Liver (tissue), 9 donors: ENCODE data around the gene MED8. TPM values are rescaled to one million over a fixed set of nuclear protein-coding genes. Genes with fewer than 3 reads are reported as not detected.

Experiments
- DNase-seq: peaks from one replicate; pipeline ENCODE4 v3.0.0-alpha.2; 2017; ENCODE audit warnings: low spot score
- H3K27ac ChIP-seq, 2 donors: one replicate each; pipeline ENCODE4 v1.7.0; 2013; ENCODE audit warnings: inconsistent platforms in 2 of 2, low read length in 2 of 2, control low read depth in 1 of 2, low read depth in 1 of 2, mild to moderate bottlenecking in 1 of 2
- H3K27me3 ChIP-seq, 4 donors: one replicate each; pipeline versions ENCODE4 v1.6.1 to v1.7.0; 2013; ENCODE audit warnings: low read length in 3 of 4, inconsistent platforms in 1 of 4, mild to moderate bottlenecking in 1 of 4, moderate library complexity in 1 of 4; ENCODE audit not compliant: control insufficient read depth in 4 of 4, insufficient read depth in 4 of 4
- H3K36me3 ChIP-seq, 4 donors: one replicate each; pipeline versions ENCODE4 v1.6.1 to v1.7.0; 2013; ENCODE audit warnings: low read length in 3 of 4, mild to moderate bottlenecking in 3 of 4, low read depth in 1 of 4, moderate library complexity in 1 of 4; ENCODE audit not compliant: control insufficient read depth in 4 of 4, insufficient read depth in 3 of 4
- H3K4me1 ChIP-seq, 4 donors: one replicate each; pipeline versions ENCODE4 v1.6.1 to v1.7.0; 2013; ENCODE audit warnings: low read length in 3 of 4, mild to moderate bottlenecking in 3 of 4, moderate library complexity in 1 of 4; ENCODE audit not compliant: control insufficient read depth in 4 of 4, insufficient read depth in 4 of 4
- H3K4me3 ChIP-seq, 3 donors: one replicate each; pipeline versions ENCODE4 v1.6.1 to v1.7.0; 2013; ENCODE audit warnings: low read length in 3 of 3, control low read depth in 1 of 3, low read depth in 1 of 3, mild to moderate bottlenecking in 1 of 3
- H3K9ac ChIP-seq, 2 donors: one replicate each; pipeline ENCODE4 v1.7.0; 2013; ENCODE audit warnings: low read length in 2 of 2, mild to moderate bottlenecking in 2 of 2, moderate library complexity in 2 of 2, control low read depth in 1 of 2, low read depth in 1 of 2
- H3K9me3 ChIP-seq, 4 donors: one replicate each; pipeline versions ENCODE4 v1.6.1 to v1.7.0; 2013; ENCODE audit warnings: low read length in 3 of 4; ENCODE audit not compliant: control insufficient read depth in 4 of 4
- EGR1 ChIP-seq, 2 donors: IDR thresholded peaks; 2 replicates each; pipeline ENCODE4 v1.6.1; 2016 to 2018; ENCODE audit warnings: antibody characterized with exemption in 2 of 2, low read depth in 2 of 2
- FOXA1 ChIP-seq: IDR thresholded peaks from 2 replicates; pipeline ENCODE4 v1.6.1; 2016; ENCODE audit warnings: antibody characterized with exemption
- FOXA2 ChIP-seq: IDR thresholded peaks from 2 replicates; pipeline ENCODE4 v1.6.1; 2016; ENCODE audit warnings: antibody characterized with exemption
- GABPA ChIP-seq, 2 donors: IDR thresholded peaks in 1 of 2; conservative IDR thresholded peaks in 1 of 2; 2 replicates each; pipeline ENCODE4 v1.6.1; 2016; ENCODE audit warnings: antibody characterized with exemption in 2 of 2, mild to moderate bottlenecking in 1 of 2, moderate library complexity in 1 of 2
- HNF4A ChIP-seq, 2 donors: conservative IDR thresholded peaks; 2 replicates each; pipeline ENCODE4 v1.6.1; 2016; ENCODE audit warnings: antibody characterized with exemption in 2 of 2, mild to moderate bottlenecking in 2 of 2
- HNF4G ChIP-seq: IDR thresholded peaks from 2 replicates; pipeline ENCODE4 v1.6.1; 2016; ENCODE audit warnings: antibody characterized with exemption
- JUND ChIP-seq, 2 donors: IDR thresholded peaks; 2 replicates each; pipeline ENCODE4 v1.6.1; 2016; ENCODE audit warnings: antibody characterized with exemption in 2 of 2
- NR2F2 ChIP-seq: IDR thresholded peaks from 2 replicates; pipeline ENCODE4 v1.6.1; 2016; ENCODE audit warnings: antibody characterized with exemption
- RAD21 ChIP-seq, 2 donors: IDR thresholded peaks; 2 replicates each; pipeline ENCODE4 v1.6.1; 2016; ENCODE audit warnings: antibody characterized with exemption in 2 of 2, mild to moderate bottlenecking in 2 of 2
- RXRA ChIP-seq, 2 donors: IDR thresholded peaks; 2 replicates each; pipeline ENCODE4 v1.6.1; 2017 to 2018; ENCODE audit warnings: antibody characterized with exemption in 2 of 2, mild to moderate bottlenecking in 1 of 2
- SP1 ChIP-seq: IDR thresholded peaks from 2 replicates; pipeline ENCODE4 v1.6.1; 2018; ENCODE audit warnings: antibody characterized with exemption, mild to moderate bottlenecking
- TAF1 ChIP-seq: conservative IDR thresholded peaks from 2 replicates; pipeline ENCODE4 v1.6.1; 2016; ENCODE audit warnings: antibody characterized with exemption, mild to moderate bottlenecking
- YY1 ChIP-seq: IDR thresholded peaks from 2 replicates; pipeline ENCODE4 v1.6.1; 2016; ENCODE audit warnings: antibody characterized with exemption, mild to moderate bottlenecking
- WGBS: extraction: QIAGEN DNeasy Blood & Tissue Kit; methylation state at CpG from one replicate; pipeline ENCODE4 v1.1.7; 2013; 5-methylcytosine and 5-hydroxymethylcytosine counted together
- polyA plus RNA-seq, 2 donors: library from polyadenylated mRNA; stranded (reverse) in 1 of 2; unstranded in 1 of 2; fragments of 200-250 nt in 1 of 2; fragments of >200 nt in 1 of 2; fragmentation: Nextera tagmentation in 1 of 2; extraction: Ambion mirVana in 1 of 2; gene quantifications; one replicate each; pipeline versions ENCODE4 v1.2.1 to v1.2.3, GENCODE V29; 2013 to 2015
- total RNA-seq, 2 donors: library from RNA; depleted of rRNA; stranded (reverse); fragments of >200 nt; gene quantifications; one replicate each; pipeline ENCODE4 v1.2.3, GENCODE V29; 2014
- TF ChIP-seq, protein P1 (sequence below): IDR thresholded peaks from 2 replicates; pipeline ENCODE4 v1.6.1; 2016; ENCODE audit warnings: antibody characterized with exemption
- TF ChIP-seq, protein P2 (sequence below): fragments of 150-350 bp; IDR thresholded peaks from 2 replicates; pipeline ENCODE4 v1.5.1; 2017; ENCODE audit warnings: improper control_type of control experiment, low read depth, low read length; ENCODE audit not compliant: missing input control
- TF ChIP-seq, protein P3 (sequence below): IDR thresholded peaks from 2 replicates; pipeline ENCODE4 v1.6.1; 2016; ENCODE audit warnings: antibody characterized with exemption, mild to moderate bottlenecking
- TF ChIP-seq, protein P4 (sequence below): IDR thresholded peaks from 2 replicates; pipeline ENCODE4 v1.6.1; 2016; ENCODE audit warnings: antibody characterized with exemption
- TF ChIP-seq, protein P5 (sequence below): IDR thresholded peaks from 2 replicates; pipeline ENCODE4 v1.6.1; 2016; ENCODE audit warnings: antibody characterized with exemption
- donor health status: healthy.
- donor health status: healthy.
- donor health status: healthy.
- donor health status: healthy.
- donor health status: healthy.

The MED8 gene
- total and polyA plus RNA-seq, 4 donors: 26.2 to 37.6 (median 29.1) TPM

DNA sequence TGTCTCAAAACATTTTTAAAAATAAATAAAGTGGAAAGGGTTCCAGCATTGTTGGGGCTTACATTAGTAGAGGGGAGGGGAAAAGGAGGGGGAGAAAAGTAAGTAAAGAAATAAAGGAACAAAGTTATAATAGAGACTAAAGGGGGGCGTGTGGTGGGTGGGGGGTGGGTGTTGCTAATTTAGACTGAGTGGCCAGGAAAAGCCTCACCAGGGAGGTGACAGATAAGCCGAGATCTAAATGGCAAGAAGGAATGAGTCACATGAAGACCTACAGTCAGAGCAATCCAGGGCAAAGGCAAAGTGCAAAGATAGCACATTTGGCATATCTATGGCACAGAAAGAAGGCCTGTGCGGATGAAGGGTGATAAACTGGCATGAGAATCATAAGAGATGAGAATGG, 44.5 kb downstream of the MED8 start:
- DNase-seq: no peak
- no peaks in the 10 kb centered on the region for H3K27me3 ChIP-seq
- H3K36me3 ChIP-seq: no peaks in the 10 kb centered on the region
- TF ChIP-seq YY1 (no peak), RAD21 (IDR thresholded peaks at IDR 0.05) (peak in 1 of 2 donors; percentile 8), FOXA2 (no peak), EGR1 (IDR thresholded peaks at IDR 0.05; ENCODE audit: low read depth in 2 of 2) (no peak), GABPA (IDR thresholded peaks at IDR 0.05 in 1 of 2, conservative IDR thresholded peaks at IDR 0.05 in 1 of 2) (no peak), RXRA (IDR thresholded peaks at IDR 0.05) (peak; percentile 12 to 81), SP1 (peak; percentile 29), JUND (IDR thresholded peaks at IDR 0.05) (peak in 1 of 2 donors; percentile 47), TAF1 (no peak), HNF4G (no peak), HNF4A (conservative IDR thresholded peaks at IDR 0.05) (peak; percentile 41 to 68), NR2F2 (no peak), FOXA1 (no peak)
- TF ChIP-seq, protein P1, sequence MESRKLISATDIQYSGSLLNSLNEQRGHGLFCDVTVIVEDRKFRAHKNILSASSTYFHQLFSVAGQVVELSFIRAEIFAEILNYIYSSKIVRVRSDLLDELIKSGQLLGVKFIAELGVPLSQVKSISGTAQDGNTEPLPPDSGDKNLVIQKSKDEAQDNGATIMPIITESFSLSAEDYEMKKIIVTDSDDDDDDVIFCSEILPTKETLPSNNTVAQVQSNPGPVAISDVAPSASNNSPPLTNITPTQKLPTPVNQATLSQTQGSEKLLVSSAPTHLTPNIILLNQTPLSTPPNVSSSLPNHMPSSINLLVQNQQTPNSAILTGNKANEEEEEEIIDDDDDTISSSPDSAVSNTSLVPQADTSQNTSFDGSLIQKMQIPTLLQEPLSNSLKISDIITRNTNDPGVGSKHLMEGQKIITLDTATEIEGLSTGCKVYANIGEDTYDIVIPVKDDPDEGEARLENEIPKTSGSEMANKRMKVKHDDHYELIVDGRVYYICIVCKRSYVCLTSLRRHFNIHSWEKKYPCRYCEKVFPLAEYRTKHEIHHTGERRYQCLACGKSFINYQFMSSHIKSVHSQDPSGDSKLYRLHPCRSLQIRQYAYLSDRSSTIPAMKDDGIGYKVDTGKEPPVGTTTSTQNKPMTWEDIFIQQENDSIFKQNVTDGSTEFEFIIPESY: no peak
- TF ChIP-seq, protein P2, sequence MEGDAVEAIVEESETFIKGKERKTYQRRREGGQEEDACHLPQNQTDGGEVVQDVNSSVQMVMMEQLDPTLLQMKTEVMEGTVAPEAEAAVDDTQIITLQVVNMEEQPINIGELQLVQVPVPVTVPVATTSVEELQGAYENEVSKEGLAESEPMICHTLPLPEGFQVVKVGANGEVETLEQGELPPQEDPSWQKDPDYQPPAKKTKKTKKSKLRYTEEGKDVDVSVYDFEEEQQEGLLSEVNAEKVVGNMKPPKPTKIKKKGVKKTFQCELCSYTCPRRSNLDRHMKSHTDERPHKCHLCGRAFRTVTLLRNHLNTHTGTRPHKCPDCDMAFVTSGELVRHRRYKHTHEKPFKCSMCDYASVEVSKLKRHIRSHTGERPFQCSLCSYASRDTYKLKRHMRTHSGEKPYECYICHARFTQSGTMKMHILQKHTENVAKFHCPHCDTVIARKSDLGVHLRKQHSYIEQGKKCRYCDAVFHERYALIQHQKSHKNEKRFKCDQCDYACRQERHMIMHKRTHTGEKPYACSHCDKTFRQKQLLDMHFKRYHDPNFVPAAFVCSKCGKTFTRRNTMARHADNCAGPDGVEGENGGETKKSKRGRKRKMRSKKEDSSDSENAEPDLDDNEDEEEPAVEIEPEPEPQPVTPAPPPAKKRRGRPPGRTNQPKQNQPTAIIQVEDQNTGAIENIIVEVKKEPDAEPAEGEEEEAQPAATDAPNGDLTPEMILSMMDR: no peak
- TF ChIP-seq, protein P3, sequence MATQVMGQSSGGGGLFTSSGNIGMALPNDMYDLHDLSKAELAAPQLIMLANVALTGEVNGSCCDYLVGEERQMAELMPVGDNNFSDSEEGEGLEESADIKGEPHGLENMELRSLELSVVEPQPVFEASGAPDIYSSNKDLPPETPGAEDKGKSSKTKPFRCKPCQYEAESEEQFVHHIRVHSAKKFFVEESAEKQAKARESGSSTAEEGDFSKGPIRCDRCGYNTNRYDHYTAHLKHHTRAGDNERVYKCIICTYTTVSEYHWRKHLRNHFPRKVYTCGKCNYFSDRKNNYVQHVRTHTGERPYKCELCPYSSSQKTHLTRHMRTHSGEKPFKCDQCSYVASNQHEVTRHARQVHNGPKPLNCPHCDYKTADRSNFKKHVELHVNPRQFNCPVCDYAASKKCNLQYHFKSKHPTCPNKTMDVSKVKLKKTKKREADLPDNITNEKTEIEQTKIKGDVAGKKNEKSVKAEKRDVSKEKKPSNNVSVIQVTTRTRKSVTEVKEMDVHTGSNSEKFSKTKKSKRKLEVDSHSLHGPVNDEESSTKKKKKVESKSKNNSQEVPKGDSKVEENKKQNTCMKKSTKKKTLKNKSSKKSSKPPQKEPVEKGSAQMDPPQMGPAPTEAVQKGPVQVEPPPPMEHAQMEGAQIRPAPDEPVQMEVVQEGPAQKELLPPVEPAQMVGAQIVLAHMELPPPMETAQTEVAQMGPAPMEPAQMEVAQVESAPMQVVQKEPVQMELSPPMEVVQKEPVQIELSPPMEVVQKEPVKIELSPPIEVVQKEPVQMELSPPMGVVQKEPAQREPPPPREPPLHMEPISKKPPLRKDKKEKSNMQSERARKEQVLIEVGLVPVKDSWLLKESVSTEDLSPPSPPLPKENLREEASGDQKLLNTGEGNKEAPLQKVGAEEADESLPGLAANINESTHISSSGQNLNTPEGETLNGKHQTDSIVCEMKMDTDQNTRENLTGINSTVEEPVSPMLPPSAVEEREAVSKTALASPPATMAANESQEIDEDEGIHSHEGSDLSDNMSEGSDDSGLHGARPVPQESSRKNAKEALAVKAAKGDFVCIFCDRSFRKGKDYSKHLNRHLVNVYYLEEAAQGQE: peak; percentile 17
- TF ChIP-seq, protein P4, sequence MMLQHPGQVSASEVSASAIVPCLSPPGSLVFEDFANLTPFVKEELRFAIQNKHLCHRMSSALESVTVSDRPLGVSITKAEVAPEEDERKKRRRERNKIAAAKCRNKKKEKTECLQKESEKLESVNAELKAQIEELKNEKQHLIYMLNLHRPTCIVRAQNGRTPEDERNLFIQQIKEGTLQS: no peak
- TF ChIP-seq, protein P5, sequence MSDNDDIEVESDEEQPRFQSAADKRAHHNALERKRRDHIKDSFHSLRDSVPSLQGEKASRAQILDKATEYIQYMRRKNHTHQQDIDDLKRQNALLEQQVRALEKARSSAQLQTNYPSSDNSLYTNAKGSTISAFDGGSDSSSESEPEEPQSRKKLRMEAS: no peak
- no peaks in the 10 kb centered on the region for H3K9me3 ChIP-seq
- no peak overlapping the region for H3K4me3 ChIP-seq
- peak overlapping the region in 1 of 2 donors; percentile 27 for H3K27ac ChIP-seq
- peaks cover 0 to 24% (median 14%) of the 10 kb centered on the region in 4 donors for H3K4me1 ChIP-seq
- 32% methylated on average over 3 of the region's 3 CpGs for WGBS
- H3K9ac ChIP-seq: no peak overlapping the region
